ENCODE results near the gene CCDC6. TPM values are rescaled to one million over a fixed set of nuclear protein-coding genes. Genes with fewer than 3 reads are reported as not detected.

CCDC6 gene
- total and polyA plus RNA-seq, 2 of the 8 experiments (the other 6 are each of a cell fraction or from before 2014, with no cell fraction given): 42.2 to 74.4 TPM

GRCh38 chr10:59880019-59880717 is 26.2 kb downstream of the CCDC6 start:
- Histone ChIP-seq H3K79me2 (ENCODE audit: control insufficient read depth in 1 of 2, insufficient read depth in 2 of 2, low read length in 2 of 2) (peaks cover 43 to 93% of the 10 kb centered on the region in 2 experiments), H2BK20ac (ENCODE audit: low read length) (no peak overlapping the region), H2BK5ac (ENCODE audit: low read depth, low read length) (no peak overlapping the region), H2BK12ac (ENCODE audit: low read depth, low read length) (no peak overlapping the region), H3K23ac (ENCODE audit: insufficient read length) (no peak overlapping the region), H4K91ac (replicated peaks; ENCODE audit: insufficient read length, low read length) (no peak overlapping the region), H4K20me1 (replicated peaks in 1 of 2; ENCODE audit: control insufficient read depth in 1 of 2, insufficient read depth in 2 of 2, low read length in 2 of 2) (peaks cover 2 to 13% of the 10 kb centered on the region in 2 experiments), H4K5ac (ENCODE audit: insufficient read length, low read depth, low read length) (no peak overlapping the region), H3K4me1 (replicated peaks in 1 of 4; ENCODE audit: control insufficient read depth in 3 of 4, insufficient read depth in 4 of 4, low read length in 3 of 4) (peaks cover 2 to 14% (median 4%) of the 10 kb centered on the region in 4 experiments; a peak in 3 of 7 replicates), H3K27me3 (replicated peaks in 1 of 4; ENCODE audit: control insufficient read depth in 3 of 4, extremely low read depth in 1 of 4, insufficient read depth in 3 of 4, low read length in 3 of 4) (no peaks in the 10 kb centered on the region), H2AK5ac (ENCODE audit: low read depth, low read length) (no peak overlapping the region), H4K8ac (ENCODE audit: extremely low read depth, insufficient read depth, low read length) (no peak overlapping the region), H3K9ac (replicated peaks in 1 of 4; ENCODE audit: extremely low read depth in 1 of 4, low read depth in 3 of 4, low read length in 3 of 4) (no peak overlapping the region), H3K4me2 (ENCODE audit: insufficient read depth in 1 of 2, low read depth in 2 of 2, low read length in 2 of 2) (no peak overlapping the region), H2BK120ac (replicated peaks; ENCODE audit: low read depth, low read length) (no peak overlapping the region), H3K79me1 (ENCODE audit: low read depth, low read length) (peaks cover 7% of the 10 kb centered on the region; the same call in 1 of the 2 replicates), H3K4ac (replicated peaks; ENCODE audit: insufficient read length, low read depth, low read length) (no peak overlapping the region), H3K4me3 (ENCODE audit: extremely low read depth in 1 of 4, insufficient read depth in 2 of 4, low read depth in 3 of 4, low read length in 4 of 4) (no peak overlapping the region), H2AFZ (ENCODE audit: low read length) (no peak overlapping the region), H3K56ac (replicated peaks; ENCODE audit: insufficient read length, low read depth, low read length) (no peak overlapping the region), H3K36me3 (ENCODE audit: control insufficient read depth in 2 of 4, insufficient read depth in 4 of 4, low read length in 3 of 4) (no peaks in the 10 kb centered on the region; a peak in 1 of 8 replicates), H3K14ac (ENCODE audit: insufficient read length) (no peak overlapping the region), H3K9me3 (ENCODE audit: insufficient read depth in 2 of 2, low read depth in 1 of 2, low read length in 1 of 2) (no peaks in the 10 kb centered on the region), H3K27ac (ENCODE audit: low read depth, low read length) (no peak overlapping the region), H2BK15ac (ENCODE audit: low read length) (no peak overlapping the region), H3K23me2 (ENCODE audit: low read depth, low read length) (no peaks in the 10 kb centered on the region), H3K18ac (ENCODE audit: extremely low read depth, low read length) (no peak overlapping the region)
- no peak for FAIRE-seq
- 75% methylated on average over 6 of the region's 6 CpGs; no CpG with 5 or more reads in 1 of the 2 experiments for WGBS, 2 experiments (ENCODE audit: extremely low coverage in 1 of 2, insufficient coverage in 1 of 2, insufficient read length in 1 of 2, insufficient replicate concordance in 2 of 2, low coverage in 1 of 2, low lambda C conversion rate in 2 of 2, missing lambda C conversion rate in 1 of 2)
- DNase-seq (ENCODE audit: low read depth in 1 of 2, low spot score in 2 of 2): no peak
- TF ChIP-seq EZH2 (IDR thresholded peaks at IDR 0.05; ENCODE audit: low read depth, low read length, severe bottlenecking) (no peak), TAF1 (IDR thresholded peaks at IDR 0.05; ENCODE audit: low read depth, low read length) (no peak), SAP30 (IDR thresholded peaks at IDR 0.05; ENCODE audit: insufficient read depth, insufficient replicate concordance, low read length) (no peak), EP300 (IDR thresholded peaks at IDR 0.05; ENCODE audit: borderline replicate concordance in 1 of 2, low read depth in 2 of 2, low read length in 2 of 2) (no peak), PHF8 (conservative IDR thresholded peaks at IDR 0.05; ENCODE audit: low read depth, low read length) (no peak), JUND (IDR thresholded peaks at IDR 0.05; ENCODE audit: low read length) (no peak), FOSL1 (IDR thresholded peaks at IDR 0.05; ENCODE audit: insufficient read depth, low read depth, low read length) (no peak), USF2 (IDR thresholded peaks at IDR 0.05; ENCODE audit: low read length) (no peak), GABPA (IDR thresholded peaks at IDR 0.05; ENCODE audit: borderline replicate concordance, insufficient read depth, low read length) (no peak), SP2 (IDR thresholded peaks at IDR 0.05; ENCODE audit: low read length) (no peak), HDAC6 (IDR thresholded peaks at IDR 0.05; ENCODE audit: low read depth, low read length) (no peak)
- ChIA-PET POLR2A (ENCODE audit: partially characterized antibody) (interaction anchor here (1.1 to 1.2 kb wide), 3 partner anchors 9 to 255 kb away, joined by 3 to 4 read pairs (median 3); no protein-coding TSS in a partner anchor), CTCF (ENCODE audit: partially characterized antibody) (interaction anchor here (0.8 to 1.9 kb wide), 2 partner anchors 9 to 91 kb away, joined by 4 to 5 read pairs; no protein-coding TSS in a partner anchor)

Data from H1 (cell line).